Lung (tissue), 12 donors: ENCODE results near the gene AP5Z1. TPM values are rescaled to one million over a fixed set of nuclear protein-coding genes. Genes with fewer than 3 reads are reported as not detected.

ENCODE experiments used
- ATAC-seq: fragments of 200-7000 bp; cut with Tn5 transposase; one replicate; pipeline ENCODE4 v1.9.1; 2020; ENCODE audit warnings: moderate number of reproducible peaks; ENCODE audit not compliant: insufficient read depth, low FRiP score
- DNase-seq, 3 donors: peaks; one replicate each; pipeline ENCODE4 v3.0.0-alpha.2; 2013 to 2017
- H3K27ac ChIP-seq, 2 donors: one replicate each; pipeline ENCODE4 v1.5.1; 2013; ENCODE audit warnings: mild to moderate bottlenecking in 2 of 2, moderate library complexity in 2 of 2, control low read depth in 1 of 2, inconsistent platforms in 1 of 2, low read depth in 1 of 2, low read length in 1 of 2
- H3K27me3 ChIP-seq, 3 donors: one replicate each; pipeline ENCODE4 v1.5.1; 2013; ENCODE audit warnings: low read length in 2 of 3; ENCODE audit not compliant: control insufficient read depth in 3 of 3, insufficient read depth in 3 of 3
- H3K36me3 ChIP-seq, 4 donors: one replicate each; pipeline ENCODE4 v1.5.1; 2013; ENCODE audit warnings: low read length in 4 of 4, mild to moderate bottlenecking in 1 of 4, moderate library complexity in 1 of 4; ENCODE audit not compliant: control insufficient read depth in 4 of 4, insufficient read depth in 4 of 4
- H3K4me1 ChIP-seq, 5 donors: one replicate each; pipeline ENCODE4 v1.5.1; 2013; ENCODE audit warnings: low read length in 5 of 5, mild to moderate bottlenecking in 2 of 5, moderate library complexity in 1 of 5; ENCODE audit not compliant: control insufficient read depth in 5 of 5, insufficient read depth in 5 of 5
- H3K4me3 ChIP-seq: one replicate; pipeline ENCODE4 v1.5.1; 2013; ENCODE audit warnings: mild to moderate bottlenecking, control low read depth, moderate library complexity
- H3K9ac ChIP-seq, 2 donors: one replicate each; pipeline ENCODE4 v1.5.1; 2013; ENCODE audit warnings: low read length in 2 of 2, control low read depth in 1 of 2; ENCODE audit not compliant: insufficient read depth in 1 of 2
- H3K9me3 ChIP-seq, 4 donors: one replicate each; pipeline ENCODE4 v1.5.1; 2013; ENCODE audit warnings: low read length in 3 of 4, mild to moderate bottlenecking in 1 of 4, moderate library complexity in 1 of 4; ENCODE audit not compliant: control insufficient read depth in 4 of 4, insufficient read depth in 3 of 4
- WGBS, 2 donors: extraction: QIAGEN DNeasy Blood & Tissue Kit; methylation state at CpG; one replicate each; pipeline ENCODE4 v1.1.7; 2013; 5-methylcytosine and 5-hydroxymethylcytosine counted together
- polyA plus RNA-seq, 2 donors: library from polyadenylated mRNA; stranded (reverse); fragments of 200-250 nt; gene quantifications; one replicate each; pipeline ENCODE4 v1.2.1, GENCODE V29; 2013
- total RNA-seq, 2 donors: library from RNA; depleted of rRNA in 1 of 2; stranded (reverse); fragments of >200 nt in 1 of 2; gene quantifications; one replicate each; pipeline ENCODE4 v1.2.1, GENCODE V29; 2014 to 2021
- TF ChIP-seq, protein P1 (sequence below): IDR thresholded peaks from 2 replicates; pipeline ENCODE4 v1.5.1; 2012; ENCODE audit warnings: mild to moderate bottlenecking; ENCODE audit errors: control extremely low read depth, extremely low read depth
- donor health status: control.
- donor health status: control.
- donor health status: Bipolar disorder and iron deficiency.
- donor health status: healthy.
- donor health status: DM: yes; HTN: yes; CAD: no.

Gene AP5Z1
- total and polyA plus RNA-seq, 4 donors, result 21.2 to 62.4 (median 59.3) TPM

DNA sequence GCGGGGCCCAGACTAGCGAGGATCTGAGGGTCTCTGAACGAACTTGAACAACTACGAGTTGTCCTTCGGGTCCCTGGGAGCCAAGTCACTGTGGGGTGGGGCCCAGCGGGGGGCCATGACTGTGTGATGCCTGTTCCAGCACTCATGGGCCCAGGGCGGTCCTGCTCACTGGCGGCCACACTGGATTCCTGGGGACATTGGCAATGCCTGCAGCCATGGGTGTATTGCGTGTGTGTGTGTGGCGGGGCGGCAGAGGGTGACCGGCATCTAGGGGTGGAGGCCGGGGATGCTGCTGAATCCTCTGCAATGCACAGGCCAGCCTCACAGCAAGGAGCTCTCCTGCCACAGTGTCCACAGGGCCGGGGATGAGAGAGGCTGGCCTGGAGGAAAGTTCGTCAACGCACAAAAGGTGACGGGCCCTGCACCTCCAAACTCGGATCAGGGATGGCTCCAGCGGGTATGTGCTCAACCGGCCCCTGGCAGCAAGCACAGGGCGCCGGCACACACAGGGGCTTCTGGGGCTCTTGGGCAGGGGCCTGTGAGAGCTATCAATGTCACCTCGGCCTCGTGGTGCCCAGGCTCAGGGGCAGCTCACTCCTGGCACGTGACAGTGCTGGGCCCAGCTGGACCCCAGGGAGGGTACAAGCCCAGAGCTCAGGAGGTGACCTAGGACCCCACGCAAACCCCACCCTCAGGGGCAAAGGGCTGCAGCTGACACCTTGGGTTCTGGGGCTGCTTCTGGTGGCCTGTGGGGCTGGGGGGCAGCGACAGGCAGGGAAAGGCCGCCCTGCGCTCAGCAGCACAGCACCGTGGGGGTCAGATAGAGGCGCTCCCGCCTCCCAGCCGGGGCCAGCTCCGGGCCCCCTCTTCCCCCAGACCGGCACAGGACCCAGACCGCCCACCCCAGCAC is 58.5 kb downstream of the AP5Z1 start:
- DNase-seq (peak in 1 of 3 donors; percentile 9), ATAC-seq (no peak)
- Histone ChIP-seq H3K4me1 (peaks cover 0 to 22% (median 4%) of the 10 kb centered on the region in 5 donors), H3K27ac (no peak overlapping the region), H3K9me3 (no peaks in the 10 kb centered on the region), H3K4me3 (no peak overlapping the region), H3K9ac (no peak overlapping the region), H3K27me3 (no peaks in the 10 kb centered on the region), H3K36me3 (peaks cover 0 to 12% (median 7%) of the 10 kb centered on the region in 4 donors)
- TF ChIP-seq, protein P1, sequence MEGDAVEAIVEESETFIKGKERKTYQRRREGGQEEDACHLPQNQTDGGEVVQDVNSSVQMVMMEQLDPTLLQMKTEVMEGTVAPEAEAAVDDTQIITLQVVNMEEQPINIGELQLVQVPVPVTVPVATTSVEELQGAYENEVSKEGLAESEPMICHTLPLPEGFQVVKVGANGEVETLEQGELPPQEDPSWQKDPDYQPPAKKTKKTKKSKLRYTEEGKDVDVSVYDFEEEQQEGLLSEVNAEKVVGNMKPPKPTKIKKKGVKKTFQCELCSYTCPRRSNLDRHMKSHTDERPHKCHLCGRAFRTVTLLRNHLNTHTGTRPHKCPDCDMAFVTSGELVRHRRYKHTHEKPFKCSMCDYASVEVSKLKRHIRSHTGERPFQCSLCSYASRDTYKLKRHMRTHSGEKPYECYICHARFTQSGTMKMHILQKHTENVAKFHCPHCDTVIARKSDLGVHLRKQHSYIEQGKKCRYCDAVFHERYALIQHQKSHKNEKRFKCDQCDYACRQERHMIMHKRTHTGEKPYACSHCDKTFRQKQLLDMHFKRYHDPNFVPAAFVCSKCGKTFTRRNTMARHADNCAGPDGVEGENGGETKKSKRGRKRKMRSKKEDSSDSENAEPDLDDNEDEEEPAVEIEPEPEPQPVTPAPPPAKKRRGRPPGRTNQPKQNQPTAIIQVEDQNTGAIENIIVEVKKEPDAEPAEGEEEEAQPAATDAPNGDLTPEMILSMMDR, result no peak
- 87 to 88% methylated on average over 35 to 36 of the region's 36 CpGs for WGBS, 2 donors

DNA sequence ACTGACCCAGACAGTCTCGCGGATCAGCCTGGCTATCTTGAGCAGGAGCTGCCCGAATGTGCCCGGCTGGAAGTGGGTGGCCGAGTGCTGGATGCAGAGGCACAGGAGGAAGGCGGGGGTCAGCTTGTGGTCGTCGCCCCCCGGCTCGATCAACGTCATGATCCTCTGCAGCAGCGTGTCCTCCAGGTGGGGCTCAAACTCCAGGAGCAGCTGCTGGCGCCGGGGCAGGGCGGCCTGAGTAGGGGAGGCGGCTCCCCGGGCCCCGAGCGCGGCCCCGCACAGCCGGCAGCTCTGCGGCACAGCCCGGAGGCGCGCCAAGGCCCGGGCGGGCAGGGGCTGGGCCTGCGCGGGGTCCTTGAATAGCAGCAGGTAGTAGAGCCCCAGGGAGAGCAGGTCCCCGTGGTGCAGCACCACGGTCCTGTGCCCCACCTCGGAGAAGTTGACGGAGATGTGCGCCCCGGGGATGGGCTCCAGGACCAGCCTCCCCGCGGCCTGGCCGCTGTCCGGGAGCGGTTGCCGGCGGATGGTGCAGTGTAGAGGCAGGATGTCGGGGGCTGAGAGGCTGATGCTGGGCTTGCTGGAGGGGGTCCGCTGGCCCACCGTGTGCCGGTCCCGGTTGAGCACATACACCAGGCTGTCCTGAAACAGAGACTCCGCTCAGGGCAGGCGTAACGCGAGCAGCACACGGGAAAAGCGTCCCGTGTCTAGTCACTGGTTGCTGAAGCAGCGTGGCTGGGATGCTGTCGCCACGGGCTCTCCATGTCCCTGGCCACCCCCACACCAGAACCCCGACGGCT is 59.4 kb downstream of the AP5Z1 start:
- TF ChIP-seq, protein P1, result no peak
- no peak overlapping the region for H3K9ac ChIP-seq
- H3K27me3 ChIP-seq, result no peaks in the 10 kb centered on the region
- 96 to 97% methylated on average over 59 to 60 of the region's 60 CpGs for WGBS, 2 donors
- H3K36me3 ChIP-seq, result peaks cover 0 to 12% (median 2%) of the 10 kb centered on the region in 4 donors
- ATAC-seq, result no peak
- no peak overlapping the region for H3K4me3 ChIP-seq
- peaks cover 0 to 24% (median 4%) of the 10 kb centered on the region in 5 donors for H3K4me1 ChIP-seq
- no peaks in the 10 kb centered on the region for H3K9me3 ChIP-seq
- peak in 1 of 3 donors; percentile 11 for DNase-seq
- no peak overlapping the region for H3K27ac ChIP-seq

GRCh38 chr7:4835398-4836205 is 60.2 kb downstream of the AP5Z1 start:
- Histone ChIP-seq H3K9ac (no peak overlapping the region), H3K4me3 (no peak overlapping the region), H3K36me3 (peaks cover 0 to 12% (median under 1%) of the 10 kb centered on the region in 4 donors), H3K4me1 (peaks cover 0 to 29% (median 4%) of the 10 kb centered on the region in 5 donors), H3K9me3 (no peaks in the 10 kb centered on the region), H3K27me3 (no peaks in the 10 kb centered on the region), H3K27ac (no peak overlapping the region)
- TF ChIP-seq, protein P1, result no peak
- ATAC-seq (no peak), DNase-seq (no peak)
- WGBS, 2 donors, result 88 to 91% methylated on average over 27 to 28 of the region's 28 CpGs
